HG02763 (cell line): ENCODE data around the gene NBEA.
"Not testable (repeated sequence)": the region's sequence is repeated elsewhere in the genome, so short reads cannot be mapped to it uniquely, and the experiment has no call there.

Experiments
- ATAC-seq: cut with Tn5 transposase; IDR thresholded peaks from one replicate; pipeline ENCODE4 v1.9.1; 2021; ENCODE audit warnings: mild to moderate bottlenecking, moderate library complexity; ENCODE audit not compliant: unreplicated experiment

Gene NBEA

GRCh38 chr13:35621989-35622388, 679.9 kb downstream of the NBEA start:
- ATAC-seq: no peak

DNA sequence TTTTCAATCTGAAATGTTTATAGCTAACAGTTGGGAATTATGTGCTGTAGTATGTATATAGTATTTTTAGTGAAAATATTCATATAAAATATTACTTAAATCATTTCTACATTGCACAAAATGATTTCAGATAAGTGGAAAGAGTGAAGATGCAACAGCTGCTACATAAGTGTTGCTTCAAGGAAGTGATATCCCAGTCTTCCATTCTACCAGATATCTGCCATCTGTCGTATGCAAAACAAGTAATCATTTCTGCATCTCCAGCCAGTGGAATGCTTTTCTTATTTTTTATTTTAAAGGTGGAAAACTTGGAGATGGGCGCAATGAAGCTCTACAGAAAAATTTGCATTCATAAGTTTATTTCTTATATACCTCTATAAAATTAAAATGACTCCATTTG, 687.0 kb downstream of the NBEA start:
- ATAC-seq: no peak

- peak; percentile 84 for ATAC-seq
These were observed 688.6 kb downstream of the NBEA start for GRCh38 chr13:35630551-35631275.

DNA sequence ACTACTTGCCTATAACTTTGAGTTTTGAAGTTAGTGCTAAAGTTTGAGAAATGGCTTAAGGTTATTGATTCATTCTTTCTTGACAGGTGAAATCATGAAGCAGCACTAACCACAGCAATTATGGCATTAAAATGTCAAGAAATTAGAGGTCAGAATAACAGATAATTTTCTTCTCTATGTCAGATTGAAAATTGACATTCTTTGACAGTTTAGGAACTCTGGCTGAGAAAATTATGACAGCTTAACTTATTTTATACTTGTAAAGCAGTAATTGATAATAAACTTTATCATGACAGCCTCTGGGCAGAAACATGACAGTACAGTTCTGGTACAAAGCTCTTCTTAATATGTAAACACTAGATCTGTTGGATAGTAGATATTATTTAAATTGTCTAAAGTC, 689.6 kb downstream of the NBEA start:
- no peak for ATAC-seq

- ATAC-seq: no peak
These were observed 701.6 kb downstream of the NBEA start for GRCh38 chr13:35643625-35644024.

GRCh38 chr13:35646056-35646774, 704.1 kb downstream of the NBEA start:
- ATAC-seq: no peak

DNA sequence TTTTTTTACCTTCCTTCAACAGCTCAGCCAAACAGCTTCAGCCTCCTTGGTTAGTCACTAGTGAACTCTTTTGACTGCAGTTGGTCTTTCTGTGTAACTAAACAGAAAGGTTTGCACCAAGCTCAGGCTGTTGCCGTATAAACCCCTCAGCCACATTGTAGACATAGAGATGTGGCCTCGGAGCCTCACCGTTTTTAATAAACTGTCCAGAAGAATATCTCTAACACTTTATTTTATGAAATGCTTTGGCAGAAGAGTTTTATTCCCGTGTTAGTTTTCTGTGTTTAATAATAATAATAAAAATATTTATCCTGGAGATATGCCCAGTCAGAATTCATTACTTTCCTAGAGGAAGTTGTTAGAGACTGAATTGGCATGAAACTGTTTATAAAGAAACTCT, 706.1 kb downstream of the NBEA start:
- ATAC-seq: no peak

DNA sequence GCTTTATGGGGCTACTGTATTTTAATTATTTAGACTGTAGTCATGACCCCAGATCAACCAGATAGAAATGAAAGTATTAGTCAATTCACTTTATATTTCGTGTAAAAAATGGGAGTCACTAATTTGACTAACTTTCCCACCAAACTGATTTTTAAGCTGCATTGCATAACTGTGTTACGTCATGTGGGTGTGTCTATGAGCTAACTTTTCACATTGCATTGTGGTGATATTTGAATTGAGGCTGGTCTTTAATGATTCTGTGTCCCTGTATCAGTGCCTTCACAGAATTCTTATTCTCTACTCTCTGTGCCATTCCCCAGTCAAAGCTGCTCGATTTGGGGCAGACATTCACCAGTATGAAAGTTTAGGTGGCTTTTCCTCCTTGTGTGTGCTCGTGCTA, 707.1 kb downstream of the NBEA start:
- no peak for ATAC-seq

DNA sequence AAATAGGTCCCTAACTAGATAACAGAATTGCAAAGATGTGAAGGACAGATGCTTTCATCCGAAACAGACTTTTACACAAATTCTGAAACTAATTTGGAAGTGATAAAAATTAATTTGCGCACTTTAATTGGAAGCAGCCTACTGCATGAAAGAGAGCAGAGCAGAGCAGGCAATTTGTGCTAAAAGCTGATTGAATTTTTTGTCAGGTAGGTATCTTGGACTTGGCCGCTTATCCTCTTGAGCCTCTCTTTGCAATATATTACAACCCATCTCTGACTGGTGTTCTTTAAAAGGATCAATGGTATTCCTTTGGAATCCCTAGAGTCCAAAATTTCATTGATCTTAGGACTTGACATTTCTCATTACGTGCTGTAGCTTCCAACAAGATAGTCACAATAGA, 717.7 kb downstream of the NBEA start:
- ATAC-seq: no peak

DNA sequence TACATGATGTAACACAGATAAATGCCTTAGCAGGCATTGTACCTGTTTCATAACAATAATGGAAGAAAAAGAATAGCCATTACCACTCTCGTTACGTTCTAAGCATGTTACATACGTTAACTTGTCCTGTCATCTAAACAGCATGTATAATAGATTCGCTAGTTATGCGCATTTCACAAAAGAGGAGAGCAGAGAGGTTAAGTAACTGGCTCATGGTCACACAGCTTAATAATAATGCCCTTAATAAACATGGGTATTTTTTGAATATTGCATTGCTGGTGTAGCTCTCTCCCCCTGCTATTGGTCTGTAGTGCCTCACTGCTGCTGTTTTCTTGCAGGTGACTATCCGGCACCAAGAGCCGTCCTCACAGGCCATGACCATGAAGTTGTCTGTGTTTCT, 722.7 kb downstream of the NBEA start:
- ATAC-seq: no peak

GRCh38 chr13:35669321-35669720, 727.3 kb downstream of the NBEA start:
- no peak for ATAC-seq

GRCh38 chr13:35672611-35673010, 730.5 kb downstream of the NBEA start:
- ATAC-seq: no peak

- no peak for ATAC-seq
These were observed 733.6 kb downstream of the NBEA start for GRCh38 chr13:35675651-35676050.

- ATAC-seq: not testable (repeated sequence)
These were observed 735.8 kb downstream of the NBEA start for GRCh38 chr13:35677863-35678262.

DNA sequence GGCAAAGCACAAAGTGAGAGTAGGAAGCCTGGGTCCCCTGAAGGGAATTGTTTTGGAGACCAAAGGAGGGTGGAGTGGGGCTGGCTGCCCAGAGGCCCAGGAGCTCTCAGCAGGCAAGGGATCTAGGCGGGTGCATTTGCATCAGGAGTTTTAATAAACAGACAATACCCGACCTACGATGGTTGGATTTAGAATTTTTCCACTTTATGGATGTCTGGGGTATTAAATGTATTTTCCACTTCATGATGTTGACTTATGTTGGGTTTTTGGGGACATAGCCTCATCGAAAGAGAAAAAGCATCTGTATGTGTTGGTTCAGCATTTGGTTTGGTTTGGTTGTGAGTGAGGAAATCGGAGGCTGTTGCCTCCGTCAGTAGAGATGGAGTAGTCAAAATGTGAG, 739.6 kb downstream of the NBEA start:
- no peak for ATAC-seq

DNA sequence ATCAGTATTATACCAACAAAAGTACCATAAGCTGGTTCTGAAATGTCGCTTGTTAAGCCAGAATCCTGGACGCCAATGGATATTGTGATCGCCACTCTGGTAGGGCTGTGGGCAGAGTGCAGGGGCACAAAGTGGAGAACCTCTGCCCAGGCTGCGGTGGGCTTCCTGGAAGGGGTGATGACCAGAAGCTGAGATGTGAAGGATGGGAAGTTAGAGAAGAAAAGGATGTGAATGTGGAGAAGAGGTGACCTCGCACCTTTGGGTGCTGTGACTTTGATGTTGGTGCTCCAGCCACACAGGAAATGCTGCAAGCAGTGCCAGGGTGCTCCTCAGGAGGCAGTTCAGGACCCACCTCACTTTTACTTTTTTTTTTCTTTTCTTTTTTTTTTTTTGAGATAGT, 742.4 kb downstream of the NBEA start:
- no peak for ATAC-seq

- no peak for ATAC-seq
These were observed 745.3 kb downstream of the NBEA start for GRCh38 chr13:35687336-35687735.

DNA sequence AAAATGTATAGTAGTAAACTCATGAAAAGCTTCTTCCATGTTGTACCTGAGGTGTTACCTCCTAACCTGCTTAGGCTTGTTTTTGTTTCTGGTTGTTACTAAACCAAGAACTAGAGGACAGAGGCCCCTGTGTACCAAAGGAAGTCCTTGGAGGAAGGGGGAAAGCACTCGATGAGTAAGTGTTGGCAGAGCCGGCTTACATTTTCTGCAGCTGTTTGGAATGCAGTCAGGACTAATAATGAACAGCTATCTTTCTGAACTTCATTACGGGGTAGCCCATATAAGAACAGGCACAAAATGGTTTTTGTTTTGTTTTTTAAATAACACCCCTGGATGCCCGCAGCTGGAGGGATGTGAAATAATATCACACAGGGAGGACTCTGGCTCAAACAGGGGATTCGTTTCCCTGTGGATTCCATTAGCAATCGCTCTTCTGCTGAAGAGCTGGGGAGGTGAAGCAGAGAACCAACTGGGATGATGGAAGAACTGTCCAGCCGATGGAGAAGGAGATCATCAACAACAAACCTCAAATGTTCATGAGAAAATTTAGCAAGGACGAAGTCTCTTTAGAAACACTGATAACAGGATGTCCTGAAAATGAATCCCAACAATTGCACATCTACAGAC, 748.6 kb downstream of the NBEA start:
- ATAC-seq: no peak

DNA sequence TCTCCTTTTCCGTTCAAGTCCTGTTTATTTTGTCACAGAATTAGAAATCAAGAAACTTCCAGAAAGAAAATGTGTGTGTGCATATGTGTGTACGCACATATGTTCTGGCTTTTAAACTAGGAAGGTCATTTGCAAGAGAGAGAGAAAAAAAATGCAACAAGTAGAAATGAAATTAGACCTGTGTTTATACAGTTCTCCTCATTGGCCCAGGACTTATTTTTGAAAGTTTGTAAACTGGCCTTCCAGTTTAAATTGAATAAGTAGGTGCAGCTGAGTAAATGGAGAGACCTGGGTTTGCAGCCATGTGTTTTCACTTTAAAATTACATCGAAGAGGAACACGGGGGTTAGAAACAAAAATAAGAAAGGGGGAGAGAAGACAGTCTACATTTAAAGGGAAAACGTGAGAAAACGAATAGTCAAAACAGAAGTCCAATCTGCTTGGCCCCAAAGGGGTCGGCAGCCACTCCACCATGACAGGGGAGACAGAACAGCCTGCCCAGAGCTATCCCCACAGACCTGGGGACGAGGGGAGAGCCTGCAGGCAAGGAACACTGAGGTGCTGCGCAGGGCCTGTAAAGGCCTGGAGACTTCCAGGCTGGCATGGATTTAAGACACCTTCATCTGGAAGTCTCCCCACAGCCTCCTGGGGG, 751.2 kb downstream of the NBEA start:
- ATAC-seq: no peak

GRCh38 chr13:35694031-35694430, 752.0 kb downstream of the NBEA start:
- ATAC-seq: no peak

DNA sequence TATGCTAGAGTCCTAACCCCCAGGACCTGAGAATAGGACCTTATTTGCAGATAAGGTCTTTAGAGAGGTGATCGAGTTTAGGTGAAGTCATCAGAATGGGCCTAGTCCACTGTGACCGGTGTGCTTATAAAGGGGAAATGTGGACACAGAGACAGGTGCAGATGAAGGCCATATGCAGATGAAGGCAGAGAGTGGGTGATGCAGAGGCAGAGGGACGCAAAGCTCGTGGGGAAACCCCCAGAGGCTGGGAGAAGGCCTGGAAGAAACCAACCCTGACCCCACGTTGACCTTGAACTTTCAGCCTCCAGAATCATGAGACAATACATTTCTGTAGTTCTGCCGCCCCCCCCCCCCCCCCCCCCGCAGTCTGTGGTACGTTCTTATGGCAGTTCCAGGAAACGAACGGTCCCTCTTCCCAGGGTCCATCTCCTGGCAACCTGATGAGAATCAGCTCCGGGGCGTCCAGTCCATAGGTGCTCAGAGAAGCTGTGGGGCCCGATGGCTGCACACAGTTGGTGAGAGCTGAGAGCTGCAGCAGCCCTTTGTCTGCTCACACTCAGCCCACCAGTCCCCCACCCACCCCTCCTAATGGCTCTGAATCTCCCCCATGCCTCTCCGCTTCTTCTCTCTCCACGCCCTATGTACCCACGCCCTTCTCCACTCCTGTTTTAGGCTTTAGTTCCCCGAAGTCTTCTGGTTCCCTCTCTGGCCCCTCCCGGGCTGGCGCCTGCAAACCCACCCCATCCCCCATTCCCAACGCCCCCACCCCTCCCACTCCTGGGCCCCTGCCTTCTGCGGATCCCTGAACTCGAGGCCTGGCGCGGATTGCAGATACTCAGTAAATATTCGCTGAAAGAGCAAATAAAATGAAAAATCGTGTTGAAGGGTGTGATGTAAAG, 752.7 kb downstream of the NBEA start:
- no peak for ATAC-seq
